HL-60 (cell line): ENCODE measurements around the gene TP53TG5.

Source experiments
- DNase-seq, 2 experiments: peaks; one replicate each; pipeline ENCODE4 v3.0.0-alpha.2; 2010 to 2020; ENCODE audit warnings: low read depth in 1 of 2, low spot score in 1 of 2
- H3K27ac ChIP-seq: fragments of 250-450 bp; sonication (Bioruptor Pico); replicated peaks from 2 replicates; pipeline ENCODE4 v1.5.1; 2020; ENCODE audit warnings: mild to moderate bottlenecking, moderate library complexity
- H3K27me3 ChIP-seq: fragments of 250-450 bp; sonication (Bioruptor Pico); 2 replicates; pipeline ENCODE4 v1.5.1; 2021; ENCODE audit warnings: mild to moderate bottlenecking, moderate library complexity; ENCODE audit not compliant: insufficient read depth, poor library complexity, severe bottlenecking
- H3K4me3 ChIP-seq: replicated peaks from 2 replicates; pipeline ENCODE4 v1.5.1; 2011; ENCODE audit warnings: mild to moderate bottlenecking, control low read depth, low read length; ENCODE audit not compliant: insufficient read depth
- GABPA ChIP-seq: IDR thresholded peaks from 2 replicates; pipeline ENCODE4 v1.6.1; 2012; ENCODE audit warnings: low read depth
- POLR2AphosphoS5 ChIP-seq: IDR thresholded peaks from 2 replicates; pipeline ENCODE4 v1.6.1; 2012; ENCODE audit warnings: low read depth
- SPI1 ChIP-seq: IDR thresholded peaks from 2 replicates; pipeline ENCODE4 v1.6.1; 2012; ENCODE audit warnings: low read depth, mild to moderate bottlenecking, borderline replicate concordance
- TF ChIP-seq, protein P1 (sequence below): IDR thresholded peaks from 2 replicates; pipeline ENCODE4 v1.6.1; 2012; ENCODE audit warnings: low read depth; ENCODE audit not compliant: insufficient replicate concordance
- TF ChIP-seq, protein P2 (sequence below): IDR thresholded peaks from one replicate; pipeline ENCODE4 v1.5.1; 2011; ENCODE audit warnings: low read length, control low read depth, inconsistent platforms; ENCODE audit not compliant: insufficient read depth

The TP53TG5 gene

DNA sequence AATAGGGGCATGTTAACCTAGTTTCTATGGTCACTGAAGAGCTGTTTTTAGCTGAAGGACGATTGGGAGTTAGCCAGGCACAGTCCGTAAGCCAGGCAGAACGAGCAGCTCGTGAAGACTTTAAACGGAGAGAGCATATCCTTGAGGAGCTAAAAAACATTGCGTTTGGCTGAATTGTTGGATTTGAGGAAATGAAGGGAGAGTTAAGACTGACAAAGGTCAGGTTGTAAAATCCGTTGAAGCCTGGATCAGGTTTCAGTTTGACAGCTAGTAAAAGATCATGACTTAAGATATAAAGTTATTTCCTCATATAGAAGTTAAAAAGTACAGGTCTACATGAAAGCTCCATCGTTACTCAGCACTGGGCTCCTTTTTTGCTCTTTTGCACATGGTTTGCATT is 32.8 kb upstream of the TP53TG5 start:
- TF ChIP-seq POLR2AphosphoS5, result no peak
- TF ChIP-seq GABPA, result no peak
- DNase-seq, result no peak
- Histone ChIP-seq H3K27me3 (no peaks in the 10 kb centered on the region), H3K27ac (no peak overlapping the region), H3K4me3 (no peak overlapping the region)

DNA sequence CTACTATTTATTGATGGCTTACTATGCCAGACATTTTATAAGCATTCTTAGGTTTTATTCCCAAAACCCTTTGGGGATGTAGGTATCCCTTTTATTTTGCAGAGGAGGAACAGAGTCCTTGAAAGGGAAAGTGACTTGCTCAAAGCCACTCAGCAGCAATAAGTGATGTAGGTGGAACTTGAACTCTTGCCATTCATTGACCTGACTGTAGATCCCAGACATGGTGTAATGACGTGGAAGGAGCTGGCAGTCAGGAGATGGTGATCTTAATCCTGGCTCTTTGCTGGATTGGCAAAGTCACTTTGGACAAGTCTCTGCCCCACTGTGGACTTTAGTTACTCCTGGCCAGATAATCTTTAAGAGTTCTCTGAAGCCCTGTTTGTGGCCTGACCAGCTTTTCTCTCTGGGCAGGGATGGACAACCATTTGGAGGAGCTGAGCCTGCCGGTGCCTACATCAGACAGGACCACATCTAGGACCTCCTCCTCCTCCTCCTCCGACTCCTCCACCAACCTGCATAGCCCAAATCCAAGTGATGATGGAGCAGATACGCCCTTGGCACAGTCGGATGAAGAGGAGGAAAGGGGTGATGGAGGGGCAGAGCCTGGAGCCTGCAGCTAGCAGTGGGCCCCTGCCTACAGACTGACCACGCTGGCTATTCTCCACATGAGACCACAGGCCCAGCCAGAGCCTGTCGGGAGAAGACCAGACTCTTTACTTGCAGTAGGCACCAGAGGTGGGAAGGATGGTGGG is 31.6 kb upstream of the TP53TG5 start:
- Histone ChIP-seq H3K27me3 (no peaks in the 10 kb centered on the region), H3K4me3 (no peak overlapping the region), H3K27ac (no peak overlapping the region)
- DNase-seq, result no peak
- TF ChIP-seq SPI1, result no peak
- TF ChIP-seq GABPA, result no peak
- TF ChIP-seq, protein P1, sequence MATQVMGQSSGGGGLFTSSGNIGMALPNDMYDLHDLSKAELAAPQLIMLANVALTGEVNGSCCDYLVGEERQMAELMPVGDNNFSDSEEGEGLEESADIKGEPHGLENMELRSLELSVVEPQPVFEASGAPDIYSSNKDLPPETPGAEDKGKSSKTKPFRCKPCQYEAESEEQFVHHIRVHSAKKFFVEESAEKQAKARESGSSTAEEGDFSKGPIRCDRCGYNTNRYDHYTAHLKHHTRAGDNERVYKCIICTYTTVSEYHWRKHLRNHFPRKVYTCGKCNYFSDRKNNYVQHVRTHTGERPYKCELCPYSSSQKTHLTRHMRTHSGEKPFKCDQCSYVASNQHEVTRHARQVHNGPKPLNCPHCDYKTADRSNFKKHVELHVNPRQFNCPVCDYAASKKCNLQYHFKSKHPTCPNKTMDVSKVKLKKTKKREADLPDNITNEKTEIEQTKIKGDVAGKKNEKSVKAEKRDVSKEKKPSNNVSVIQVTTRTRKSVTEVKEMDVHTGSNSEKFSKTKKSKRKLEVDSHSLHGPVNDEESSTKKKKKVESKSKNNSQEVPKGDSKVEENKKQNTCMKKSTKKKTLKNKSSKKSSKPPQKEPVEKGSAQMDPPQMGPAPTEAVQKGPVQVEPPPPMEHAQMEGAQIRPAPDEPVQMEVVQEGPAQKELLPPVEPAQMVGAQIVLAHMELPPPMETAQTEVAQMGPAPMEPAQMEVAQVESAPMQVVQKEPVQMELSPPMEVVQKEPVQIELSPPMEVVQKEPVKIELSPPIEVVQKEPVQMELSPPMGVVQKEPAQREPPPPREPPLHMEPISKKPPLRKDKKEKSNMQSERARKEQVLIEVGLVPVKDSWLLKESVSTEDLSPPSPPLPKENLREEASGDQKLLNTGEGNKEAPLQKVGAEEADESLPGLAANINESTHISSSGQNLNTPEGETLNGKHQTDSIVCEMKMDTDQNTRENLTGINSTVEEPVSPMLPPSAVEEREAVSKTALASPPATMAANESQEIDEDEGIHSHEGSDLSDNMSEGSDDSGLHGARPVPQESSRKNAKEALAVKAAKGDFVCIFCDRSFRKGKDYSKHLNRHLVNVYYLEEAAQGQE, result no peak
- TF ChIP-seq, protein P2, sequence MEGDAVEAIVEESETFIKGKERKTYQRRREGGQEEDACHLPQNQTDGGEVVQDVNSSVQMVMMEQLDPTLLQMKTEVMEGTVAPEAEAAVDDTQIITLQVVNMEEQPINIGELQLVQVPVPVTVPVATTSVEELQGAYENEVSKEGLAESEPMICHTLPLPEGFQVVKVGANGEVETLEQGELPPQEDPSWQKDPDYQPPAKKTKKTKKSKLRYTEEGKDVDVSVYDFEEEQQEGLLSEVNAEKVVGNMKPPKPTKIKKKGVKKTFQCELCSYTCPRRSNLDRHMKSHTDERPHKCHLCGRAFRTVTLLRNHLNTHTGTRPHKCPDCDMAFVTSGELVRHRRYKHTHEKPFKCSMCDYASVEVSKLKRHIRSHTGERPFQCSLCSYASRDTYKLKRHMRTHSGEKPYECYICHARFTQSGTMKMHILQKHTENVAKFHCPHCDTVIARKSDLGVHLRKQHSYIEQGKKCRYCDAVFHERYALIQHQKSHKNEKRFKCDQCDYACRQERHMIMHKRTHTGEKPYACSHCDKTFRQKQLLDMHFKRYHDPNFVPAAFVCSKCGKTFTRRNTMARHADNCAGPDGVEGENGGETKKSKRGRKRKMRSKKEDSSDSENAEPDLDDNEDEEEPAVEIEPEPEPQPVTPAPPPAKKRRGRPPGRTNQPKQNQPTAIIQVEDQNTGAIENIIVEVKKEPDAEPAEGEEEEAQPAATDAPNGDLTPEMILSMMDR, result no peak
- no peak for TF ChIP-seq POLR2AphosphoS5

DNA sequence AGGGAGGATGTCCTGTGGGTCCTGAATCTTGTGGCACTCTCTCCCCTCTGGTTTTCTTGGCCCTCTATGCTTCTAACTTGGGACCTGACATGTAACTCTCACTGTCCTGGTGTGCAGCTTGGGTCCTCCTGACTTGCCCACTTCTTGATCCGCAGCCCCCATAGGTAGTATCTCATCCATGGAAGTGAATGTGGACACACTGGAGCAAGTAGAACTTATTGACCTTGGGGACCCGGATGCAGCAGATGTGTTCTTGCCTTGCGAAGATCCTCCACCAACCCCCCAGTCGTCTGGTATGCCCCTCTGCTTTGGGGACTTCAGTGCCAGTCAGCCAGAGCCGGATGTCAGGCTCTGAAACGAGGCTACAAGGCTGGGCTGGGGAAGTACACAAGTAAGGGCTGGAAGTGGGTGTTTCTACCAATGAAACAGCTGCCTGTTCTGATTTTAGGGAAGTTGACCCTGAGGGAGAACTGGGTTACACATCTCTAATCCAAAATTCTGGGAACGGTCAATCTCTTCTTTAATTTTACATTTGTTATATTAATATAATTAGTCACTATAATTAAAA is 30.6 kb upstream of the TP53TG5 start:
- TF ChIP-seq, protein P1, result no peak
- TF ChIP-seq, protein P2, result no peak
- peak; percentile 54; the same call in 1 of the 2 replicates for TF ChIP-seq SPI1
- Histone ChIP-seq H3K27me3 (no peaks in the 10 kb centered on the region), H3K27ac (no peak overlapping the region), H3K4me3 (no peak overlapping the region)
- peak in 1 of 2 experiments; percentile 66 for DNase-seq

DNA sequence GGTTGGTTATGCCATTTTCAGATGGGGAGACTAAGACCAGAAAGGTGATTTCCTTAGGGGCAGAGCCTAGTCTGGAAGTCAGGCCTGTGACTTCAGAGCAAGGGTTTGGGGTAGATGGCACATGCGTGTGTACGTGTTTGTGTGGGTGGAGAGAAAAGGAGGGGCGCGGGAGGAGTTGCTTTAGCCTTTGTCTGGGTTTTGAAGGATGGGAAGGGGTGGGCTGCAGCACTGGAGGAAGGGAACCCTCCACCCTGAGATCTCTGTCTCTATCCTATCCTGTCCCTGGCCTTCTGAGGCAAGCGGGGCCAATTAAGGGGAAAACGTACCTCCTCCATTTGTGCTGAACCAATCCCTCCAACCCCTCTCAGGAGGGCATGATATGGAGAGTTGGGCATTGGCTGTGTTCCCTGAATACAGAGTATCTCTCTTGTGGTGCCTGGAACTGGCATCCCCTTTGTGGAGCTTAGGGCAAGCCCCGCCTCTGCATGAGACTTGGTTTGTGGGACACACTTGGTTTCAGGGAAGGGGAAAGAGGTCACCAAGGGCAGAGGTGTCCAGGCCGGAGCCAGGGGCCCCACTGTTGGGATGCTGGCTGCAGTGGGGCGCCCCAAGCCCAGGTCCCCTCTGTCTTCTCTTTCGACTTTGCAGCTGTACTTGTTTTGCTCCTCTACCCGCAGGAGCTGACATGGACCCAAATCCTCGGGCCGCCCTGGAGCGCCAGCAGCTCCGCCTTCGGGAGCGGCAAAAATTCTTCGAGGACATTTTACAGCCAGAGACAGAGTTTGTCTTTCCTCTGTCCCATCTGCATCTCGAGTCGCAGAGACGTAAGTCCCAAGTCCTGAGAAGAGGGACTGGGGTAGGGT is 29.9 kb upstream of the TP53TG5 start, which contains the start of gene DBNDD2:
TSS of gene DBNDD2 (plus strand) at position 507 of the 863 bp plus-strand sequence. CDS start at position 686, 179 bp downstream.
- Histone ChIP-seq H3K27me3 (no peaks in the 10 kb centered on the region), H3K27ac (no peak within 1 kb of the TSS), H3K4me3 (no peak within 1 kb of the TSS)
- TF ChIP-seq POLR2AphosphoS5 (no peak), SPI1 (no peak)
- DNase-seq, result no peak
